Measurements from ENCODE around the gene ARSG. TPM values are rescaled to one million over a fixed set of nuclear protein-coding genes. Genes with fewer than 3 reads are reported as not detected.

Gene ARSG
- total and polyA plus RNA-seq, 9 of the 15 experiments (the other 6 are each of a cell fraction or from before 2014, with no cell fraction given) = 1.0 to 5.6 (median 1.8) TPM

DNA sequence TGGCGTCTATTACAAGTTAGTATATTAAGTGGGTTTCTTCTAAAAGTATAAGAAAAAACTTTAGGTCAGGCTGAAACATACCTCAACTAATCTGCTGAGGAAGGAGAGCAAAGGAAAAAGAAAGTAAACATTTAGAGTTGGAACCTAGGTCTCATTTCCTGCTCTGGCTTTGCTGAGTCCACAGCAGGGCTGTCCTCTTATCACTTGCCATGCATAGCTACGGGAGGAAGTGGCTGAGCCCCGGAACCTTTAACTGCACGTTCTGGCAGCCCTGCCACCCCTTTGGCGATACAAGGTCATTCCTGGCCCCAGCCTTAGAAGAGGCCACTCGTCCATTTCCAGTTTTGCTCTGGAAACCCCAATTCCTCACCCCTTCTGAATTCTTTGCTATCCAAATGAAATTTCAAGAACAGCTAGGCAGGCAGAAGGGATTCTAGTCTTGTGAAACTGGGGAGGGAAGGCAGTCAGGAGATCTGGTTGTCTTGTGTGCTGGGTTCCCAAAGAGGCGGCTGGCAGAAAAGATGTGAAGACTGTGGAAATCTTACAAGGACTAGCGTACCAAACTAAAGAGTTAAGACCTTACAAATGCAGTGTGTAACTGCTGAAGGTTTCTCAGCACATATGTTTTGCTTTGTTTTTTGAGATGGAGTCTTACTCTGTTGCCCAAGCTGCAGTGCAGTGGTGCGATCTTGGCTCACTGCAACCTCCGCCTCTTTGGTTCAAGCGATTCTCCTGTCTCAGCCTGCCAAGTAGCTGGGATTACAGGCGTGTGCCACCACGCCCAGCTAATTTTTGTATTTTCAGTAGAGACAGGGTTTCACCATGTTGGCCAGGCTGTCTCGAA, 146.9 kb downstream of the ARSG start (continued):
- TF ChIP-seq FOXA1 (IDR thresholded peaks at IDR 0.05; ENCODE audit: borderline replicate concordance) (no peak), ZEB2 (IDR thresholded peaks at IDR 0.05) (no peak), ZNF79 (CRISPR knock-in tag; IDR thresholded peaks at IDR 0.05; ENCODE audit: low read depth) (peak; percentile 77), TCF7 (IDR thresholded peaks at IDR 0.05; ENCODE audit: borderline replicate concordance) (no peak), NFE2 (IDR thresholded peaks at IDR 0.05; ENCODE audit: low read depth) (no peak), SMARCA5 (IDR thresholded peaks at IDR 0.05) (0 out of 2 replicates have a peak, but pooled peaks have one; percentile 16), CBX2 (IDR thresholded peaks at IDR 0.05; ENCODE audit: insufficient read depth, low read length, poor library complexity, severe bottlenecking) (no peak), ZNF174 (CRISPR knock-in tag; IDR thresholded peaks at IDR 0.05) (no peak), ZNF23 (CRISPR knock-in tag; IDR thresholded peaks at IDR 0.05) (no peak), MED1 (CRISPR knock-in tag; IDR thresholded peaks at IDR 0.05; ENCODE audit: borderline replicate concordance) (no peak), KDM1A (IDR thresholded peaks at IDR 0.05) (no peak), PHF8 (IDR thresholded peaks at IDR 0.05; ENCODE audit: borderline replicate concordance, low read length) (peak; percentile 29; the same call in 1 of the 2 replicates), HEY1 (CRISPR knock-in tag; IDR thresholded peaks at IDR 0.05; ENCODE audit: borderline replicate concordance) (no peak), HNRNPUL1 (IDR thresholded peaks at IDR 0.05; ENCODE audit: low read length) (no peak), ZNF668 (CRISPR knock-in tag; IDR thresholded peaks at IDR 0.05) (no peak), SRSF7 (optimal IDR thresholded peaks at IDR 0.05; ENCODE audit: low read depth, low read length) (no peak), SUPT5H (IDR thresholded peaks at IDR 0.05) (peak; percentile 60; the same call in 1 of the 2 replicates), GATA2 (CRISPR knock-in tag; IDR thresholded peaks at IDR 0.05) (no peak), DPF2 (IDR thresholded peaks at IDR 0.05) (peak; percentile 69), ZNF436 (CRISPR knock-in tag; IDR thresholded peaks at IDR 0.05) (no peak), PYGO2 (tag; IDR thresholded peaks at IDR 0.05) (no peak)
- TF ChIP-seq, protein P1, sequence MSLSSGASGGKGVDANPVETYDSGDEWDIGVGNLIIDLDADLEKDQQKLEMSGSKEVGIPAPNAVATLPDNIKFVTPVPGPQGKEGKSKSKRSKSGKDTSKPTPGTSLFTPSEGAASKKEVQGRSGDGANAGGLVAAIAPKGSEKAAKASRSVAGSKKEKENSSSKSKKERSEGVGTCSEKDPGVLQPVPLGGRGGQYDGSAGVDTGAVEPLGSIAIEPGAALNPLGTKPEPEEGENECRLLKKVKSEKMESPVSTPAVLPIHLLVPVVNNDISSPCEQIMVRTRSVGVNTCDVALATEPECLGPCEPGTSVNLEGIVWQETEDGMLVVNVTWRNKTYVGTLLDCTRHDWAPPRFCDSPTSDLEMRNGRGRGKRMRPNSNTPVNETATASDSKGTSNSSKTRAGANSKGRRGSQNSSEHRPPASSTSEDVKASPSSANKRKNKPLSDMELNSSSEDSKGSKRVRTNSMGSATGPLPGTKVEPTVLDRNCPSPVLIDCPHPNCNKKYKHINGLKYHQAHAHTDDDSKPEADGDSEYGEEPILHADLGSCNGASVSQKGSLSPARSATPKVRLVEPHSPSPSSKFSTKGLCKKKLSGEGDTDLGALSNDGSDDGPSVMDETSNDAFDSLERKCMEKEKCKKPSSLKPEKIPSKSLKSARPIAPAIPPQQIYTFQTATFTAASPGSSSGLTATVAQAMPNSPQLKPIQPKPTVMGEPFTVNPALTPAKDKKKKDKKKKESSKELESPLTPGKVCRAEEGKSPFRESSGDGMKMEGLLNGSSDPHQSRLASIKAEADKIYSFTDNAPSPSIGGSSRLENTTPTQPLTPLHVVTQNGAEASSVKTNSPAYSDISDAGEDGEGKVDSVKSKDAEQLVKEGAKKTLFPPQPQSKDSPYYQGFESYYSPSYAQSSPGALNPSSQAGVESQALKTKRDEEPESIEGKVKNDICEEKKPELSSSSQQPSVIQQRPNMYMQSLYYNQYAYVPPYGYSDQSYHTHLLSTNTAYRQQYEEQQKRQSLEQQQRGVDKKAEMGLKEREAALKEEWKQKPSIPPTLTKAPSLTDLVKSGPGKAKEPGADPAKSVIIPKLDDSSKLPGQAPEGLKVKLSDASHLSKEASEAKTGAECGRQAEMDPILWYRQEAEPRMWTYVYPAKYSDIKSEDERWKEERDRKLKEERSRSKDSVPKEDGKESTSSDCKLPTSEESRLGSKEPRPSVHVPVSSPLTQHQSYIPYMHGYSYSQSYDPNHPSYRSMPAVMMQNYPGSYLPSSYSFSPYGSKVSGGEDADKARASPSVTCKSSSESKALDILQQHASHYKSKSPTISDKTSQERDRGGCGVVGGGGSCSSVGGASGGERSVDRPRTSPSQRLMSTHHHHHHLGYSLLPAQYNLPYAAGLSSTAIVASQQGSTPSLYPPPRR (CRISPR knock-in tag; IDR thresholded peaks at IDR 0.05; ENCODE audit: borderline replicate concordance) = no peak
- TF ChIP-seq, protein P2, sequence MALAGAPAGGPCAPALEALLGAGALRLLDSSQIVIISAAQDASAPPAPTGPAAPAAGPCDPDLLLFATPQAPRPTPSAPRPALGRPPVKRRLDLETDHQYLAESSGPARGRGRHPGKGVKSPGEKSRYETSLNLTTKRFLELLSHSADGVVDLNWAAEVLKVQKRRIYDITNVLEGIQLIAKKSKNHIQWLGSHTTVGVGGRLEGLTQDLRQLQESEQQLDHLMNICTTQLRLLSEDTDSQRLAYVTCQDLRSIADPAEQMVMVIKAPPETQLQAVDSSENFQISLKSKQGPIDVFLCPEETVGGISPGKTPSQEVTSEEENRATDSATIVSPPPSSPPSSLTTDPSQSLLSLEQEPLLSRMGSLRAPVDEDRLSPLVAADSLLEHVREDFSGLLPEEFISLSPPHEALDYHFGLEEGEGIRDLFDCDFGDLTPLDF (CRISPR knock-in tag; IDR thresholded peaks at IDR 0.05) = no peak
- TF ChIP-seq, protein P3, sequence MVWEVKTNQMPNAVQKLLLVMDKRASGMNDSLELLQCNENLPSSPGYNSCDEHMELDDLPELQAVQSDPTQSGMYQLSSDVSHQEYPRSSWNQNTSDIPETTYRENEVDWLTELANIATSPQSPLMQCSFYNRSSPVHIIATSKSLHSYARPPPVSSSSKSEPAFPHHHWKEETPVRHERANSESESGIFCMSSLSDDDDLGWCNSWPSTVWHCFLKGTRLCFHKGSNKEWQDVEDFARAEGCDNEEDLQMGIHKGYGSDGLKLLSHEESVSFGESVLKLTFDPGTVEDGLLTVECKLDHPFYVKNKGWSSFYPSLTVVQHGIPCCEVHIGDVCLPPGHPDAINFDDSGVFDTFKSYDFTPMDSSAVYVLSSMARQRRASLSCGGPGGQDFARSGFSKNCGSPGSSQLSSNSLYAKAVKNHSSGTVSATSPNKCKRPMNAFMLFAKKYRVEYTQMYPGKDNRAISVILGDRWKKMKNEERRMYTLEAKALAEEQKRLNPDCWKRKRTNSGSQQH (CRISPR knock-in tag; IDR thresholded peaks at IDR 0.05) = no peak
